Endothelial cell of umbilical vein (primary cell): ENCODE results near the gene NCSTN. TPM values are rescaled to one million over a fixed set of nuclear protein-coding genes. Genes with fewer than 3 reads are reported as not detected.

Experiments
- BruUV-seq: library from RNA; stranded (reverse); fragments of 400-500 nt; replicated peaks from 2 replicates; lab custom pipeline; 2021; lab: Mats Ljungman, UMichigan
- CTCF ChIA-PET: fragments of 300-600, 350-600 bp; sonication (Branson Sonifier 250); formaldehyde crosslinking; loops from one replicate; lab custom pipeline; 2021; ENCODE audit warnings: antibody characterized with exemption, inconsistent platforms; lab: Charles Lee
- POLR2A ChIA-PET: fragments of 300-600, 350-600 bp; sonication (Branson Sonifier 250); formaldehyde crosslinking; loops from one replicate; lab custom pipeline; 2021; ENCODE audit warnings: antibody characterized with exemption, inconsistent platforms; lab: Charles Lee
- DNase-seq: peaks from one replicate; pipeline ENCODE4 v3.0.0-alpha.2; 2011; ENCODE audit warnings: low read depth, low spot score
- FAIRE-seq: peaks from 2 replicates; lab custom pipeline; 2011; peaks lifted over from hg19 to GRCh38; lab: Jason Lieb, UNC
- H2AFZ ChIP-seq: 2 replicates; pipeline ENCODE4 v1.6.0; 2012; ENCODE audit warnings: low read depth, low read length, control low read depth, inconsistent platforms
- H3K27ac ChIP-seq: 2 replicates; pipeline ENCODE4 v1.5.1; 2011; ENCODE audit warnings: low read depth, mild to moderate bottlenecking, control low read depth, low read length, moderate library complexity; ENCODE audit not compliant: insufficient read depth
- H3K27me3 ChIP-seq, 2 experiments: 2 replicates each; pipeline versions ENCODE4 v1.6.0 to v1.6.1; 2011; ENCODE audit warnings: low read length in 2 of 2, mixed read lengths in 1 of 2; ENCODE audit not compliant: control insufficient read depth in 2 of 2, insufficient read depth in 2 of 2
- H3K36me3 ChIP-seq, 2 experiments: 2 replicates in 1 of 2; 3 replicates in 1 of 2; pipeline ENCODE4 v1.5.1; 2011; ENCODE audit warnings: low read length in 2 of 2, mild to moderate bottlenecking in 1 of 2, moderate library complexity in 1 of 2; ENCODE audit not compliant: control insufficient read depth in 2 of 2, insufficient read depth in 2 of 2; ENCODE audit errors: extremely low read depth in 1 of 2
- H3K4me1 ChIP-seq: 3 replicates; pipeline ENCODE4 v1.5.1; 2011; ENCODE audit warnings: mild to moderate bottlenecking, low read length; ENCODE audit not compliant: control insufficient read depth, insufficient read depth; ENCODE audit errors: extremely low read depth
- H3K4me2 ChIP-seq: 2 replicates; pipeline ENCODE4 v1.6.1; 2011; ENCODE audit warnings: low read length, control low read depth, mixed read lengths; ENCODE audit not compliant: insufficient read depth
- H3K4me3 ChIP-seq, 3 experiments: fragments of 200-600 bp in 1 of 3; sonication (generic), shearing (Covaris generic) in 1 of 3; replicated peaks in 1 of 3; 2 replicates each; pipeline ENCODE4 v1.5.1; 2011 to 2016; ENCODE audit warnings: control low read depth in 3 of 3, low read length in 3 of 3, mild to moderate bottlenecking in 2 of 3, inconsistent platforms in 1 of 3, low read depth in 1 of 3, moderate library complexity in 1 of 3; ENCODE audit not compliant: insufficient read depth in 1 of 3
- H3K79me2 ChIP-seq: 2 replicates; pipeline ENCODE4 v1.6.0; 2012; ENCODE audit warnings: low read length, inconsistent platforms; ENCODE audit not compliant: control insufficient read depth, insufficient read depth
- H3K9ac ChIP-seq: replicated peaks from 2 replicates; pipeline ENCODE3; 2011; ENCODE audit warnings: low read length, control low read depth; ENCODE audit not compliant: insufficient read depth; ENCODE audit errors: extremely low read depth
- H3K9me1 ChIP-seq: replicated peaks from 3 replicates; pipeline ENCODE4 v1.6.0; 2011; ENCODE audit warnings: mild to moderate bottlenecking, low read length; ENCODE audit not compliant: control insufficient read depth, insufficient read depth; ENCODE audit errors: extremely low read depth
- H3K9me3 ChIP-seq: replicated peaks from 2 replicates; pipeline ENCODE4 v1.5.1; 2012; ENCODE audit warnings: low read length, inconsistent platforms; ENCODE audit not compliant: control insufficient read depth, insufficient read depth
- H4K20me1 ChIP-seq: replicated peaks from 2 replicates; pipeline ENCODE3; 2011; ENCODE audit warnings: mild to moderate bottlenecking, low read length; ENCODE audit not compliant: control insufficient read depth, insufficient read depth; ENCODE audit errors: extremely low read depth
- EZH2 ChIP-seq: IDR thresholded peaks from 2 replicates; pipeline ENCODE4 v1.6.1; 2012; ENCODE audit warnings: borderline replicate concordance, low read depth, mild to moderate bottlenecking, moderate library complexity, low read length, inconsistent platforms; ENCODE audit not compliant: severe bottlenecking
- FOS ChIP-seq: IDR thresholded peaks from 2 replicates; pipeline ENCODE4 v1.6.1; 2011; ENCODE audit warnings: mild to moderate bottlenecking, low read length, moderate library complexity, borderline replicate concordance; ENCODE audit not compliant: insufficient read depth
- GATA2 ChIP-seq: IDR thresholded peaks from 2 replicates; pipeline ENCODE4 v1.7.0; 2011; ENCODE audit warnings: low read depth, mild to moderate bottlenecking, moderate library complexity, mixed read lengths, low read length; ENCODE audit not compliant: insufficient read length, insufficient read depth
- JUN ChIP-seq: IDR thresholded peaks from 2 replicates; pipeline ENCODE4 v1.6.1; 2011; ENCODE audit warnings: borderline replicate concordance, low read depth; ENCODE audit not compliant: insufficient read length, insufficient read depth
- MYC ChIP-seq: IDR thresholded peaks from one replicate; pipeline ENCODE4 v1.6.1; 2011; ENCODE audit warnings: mild to moderate bottlenecking, low read depth, low read length
- POLR2AphosphoS5 ChIP-seq: IDR thresholded peaks from 2 replicates; pipeline ENCODE4 v1.6.1; 2012; ENCODE audit warnings: low read depth, mild to moderate bottlenecking, control low read depth, low read length, moderate library complexity; ENCODE audit not compliant: insufficient read depth
- dilution Hi-C: fragments of 300-500 bp; cut with MboI; formaldehyde crosslinking; loops from one replicate; pipeline ENCODE4 v1.15.0; 2019; ENCODE audit warnings: low sequenced_read_pairs; ENCODE audit not compliant: extremely low pct_ligation_motif_present
- intact Hi-C: fragments of 100-400 bp; cut with micrococcal nuclease; formaldehyde crosslinking; loops from one replicate; pipeline ENCODE4 v1.10.0; 2022
- polyA plus RNA-seq, 4 experiments: library from polyadenylated mRNA; depleted of rRNA in 3 of 4; stranded (reverse) in 3 of 4; unstranded in 1 of 4; fragments of >200 nt; gene quantifications; 2 replicates each; pipeline versions ENCODE4 v1.2.1 to v1.2.3, GENCODE V29; 2011 to 2012; ENCODE audit warnings: missing spikeins in 1 of 4
- total RNA-seq: library from RNA; stranded (reverse); gene quantifications from 2 replicates; pipeline ENCODE4 v1.2.3, GENCODE V29; 2021
- TF ChIP-seq, protein P1 (sequence below): IDR thresholded peaks from 2 replicates; pipeline ENCODE4 v1.6.1; 2011; ENCODE audit not compliant: insufficient read depth, insufficient read length
- TF ChIP-seq, protein P2 (sequence below), 2 donors: IDR thresholded peaks; 1 replicate in 1 of 2; 2 replicates in 1 of 2; pipeline ENCODE4 v1.5.1; 2011; ENCODE audit warnings: low read length in 2 of 2, mild to moderate bottlenecking in 2 of 2, moderate library complexity in 2 of 2, control low read depth in 1 of 2, inconsistent platforms in 1 of 2, low read depth in 1 of 2; ENCODE audit not compliant: insufficient read depth in 1 of 2; ENCODE audit errors: extremely low read depth in 1 of 2

The NCSTN gene
- total and polyA plus RNA-seq, 2 donors (not counting 3 experiments of a cell fraction or from before 2014, with no cell fraction given), result 92.5 to 199 TPM

DNA sequence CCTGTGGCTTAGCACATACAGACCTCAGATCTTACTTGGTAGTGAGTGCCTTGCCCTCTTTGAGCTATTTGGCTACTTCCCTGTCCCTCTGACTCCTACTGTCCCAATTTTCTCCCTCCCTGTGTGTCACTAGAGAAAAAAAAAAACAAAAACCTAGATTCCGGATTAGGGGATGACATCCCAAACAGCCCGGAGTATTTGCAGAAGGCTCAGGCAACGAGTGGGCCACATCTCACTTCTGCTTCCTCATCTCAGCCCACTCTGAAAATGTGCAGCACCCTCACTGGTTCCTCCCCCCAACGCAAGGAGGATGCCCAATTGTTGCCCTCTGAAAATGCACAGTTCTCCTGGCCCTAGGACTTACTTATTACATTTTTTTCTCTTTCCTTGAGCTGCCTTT lies 28.6 kb downstream of the NCSTN start:
- Histone ChIP-seq H4K20me1 (no peaks in the 10 kb centered on the region), H3K9me3 (no peaks in the 10 kb centered on the region), H3K36me3 (no peaks in the 10 kb centered on the region), H3K9ac (no peak overlapping the region), H3K27ac (no peak overlapping the region), H3K4me2 (no peak overlapping the region), H3K79me2 (no peaks in the 10 kb centered on the region), H3K27me3 (peaks cover 7 to 22% of the 10 kb centered on the region in 2 experiments), H3K4me1 (no peaks in the 10 kb centered on the region), H2AFZ (no peak overlapping the region), H3K9me1 (no peaks in the 10 kb centered on the region), H3K4me3 (no peak overlapping the region)
- ChIA-PET CTCF (interaction anchor here (1.1 to 2.9 kb wide), 4 partner anchors 9 to 178 kb away, joined by 3 to 9 read pairs (median 4); no protein-coding TSS in a partner anchor), POLR2A (no interaction called here)
- DNase-seq (no peak), FAIRE-seq (no peak)
- dilution Hi-C loops (no loop called here), intact Hi-C loops (no loop called here)
- no TSS peak for BruUV-seq
- TF ChIP-seq EZH2 (no peak), GATA2 (no peak), FOS (no peak), JUN (no peak), POLR2AphosphoS5 (no peak), MYC (no peak)
- TF ChIP-seq, protein P1, sequence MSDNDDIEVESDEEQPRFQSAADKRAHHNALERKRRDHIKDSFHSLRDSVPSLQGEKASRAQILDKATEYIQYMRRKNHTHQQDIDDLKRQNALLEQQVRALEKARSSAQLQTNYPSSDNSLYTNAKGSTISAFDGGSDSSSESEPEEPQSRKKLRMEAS, result no peak

DNA sequence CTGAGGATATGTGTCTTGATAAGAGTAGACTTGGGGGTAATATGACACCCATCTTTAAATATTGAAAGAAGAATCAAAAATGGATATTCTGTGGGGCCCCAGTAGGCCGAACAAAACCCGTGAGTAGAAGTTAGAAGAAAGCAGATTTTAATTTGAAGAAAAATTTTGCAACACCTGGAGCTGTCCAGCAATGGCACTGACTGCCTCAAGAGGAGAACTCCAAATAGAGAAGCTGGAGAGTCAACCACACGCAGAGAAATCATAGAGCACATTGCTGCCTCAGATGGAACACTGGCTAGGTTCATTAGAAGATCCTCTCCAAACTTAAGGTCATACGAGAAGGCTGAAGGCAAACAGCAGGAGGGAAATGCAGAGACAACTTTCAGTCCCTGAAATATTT lies 30.5 kb downstream of the NCSTN start:
- Histone ChIP-seq H3K27ac (no peak overlapping the region), H3K9me3 (no peaks in the 10 kb centered on the region), H3K9ac (no peak overlapping the region), H3K4me1 (no peaks in the 10 kb centered on the region), H3K4me3 (no peak overlapping the region), H3K27me3 (peaks cover 15 to 20% of the 10 kb centered on the region in 2 experiments), H3K9me1 (no peaks in the 10 kb centered on the region), H2AFZ (no peak overlapping the region), H3K79me2 (no peaks in the 10 kb centered on the region), H3K36me3 (no peaks in the 10 kb centered on the region), H4K20me1 (no peaks in the 10 kb centered on the region), H3K4me2 (no peak overlapping the region)
- TF ChIP-seq POLR2AphosphoS5 (no peak), FOS (no peak), EZH2 (no peak), GATA2 (no peak), JUN (no peak)
- TF ChIP-seq, protein P2, sequence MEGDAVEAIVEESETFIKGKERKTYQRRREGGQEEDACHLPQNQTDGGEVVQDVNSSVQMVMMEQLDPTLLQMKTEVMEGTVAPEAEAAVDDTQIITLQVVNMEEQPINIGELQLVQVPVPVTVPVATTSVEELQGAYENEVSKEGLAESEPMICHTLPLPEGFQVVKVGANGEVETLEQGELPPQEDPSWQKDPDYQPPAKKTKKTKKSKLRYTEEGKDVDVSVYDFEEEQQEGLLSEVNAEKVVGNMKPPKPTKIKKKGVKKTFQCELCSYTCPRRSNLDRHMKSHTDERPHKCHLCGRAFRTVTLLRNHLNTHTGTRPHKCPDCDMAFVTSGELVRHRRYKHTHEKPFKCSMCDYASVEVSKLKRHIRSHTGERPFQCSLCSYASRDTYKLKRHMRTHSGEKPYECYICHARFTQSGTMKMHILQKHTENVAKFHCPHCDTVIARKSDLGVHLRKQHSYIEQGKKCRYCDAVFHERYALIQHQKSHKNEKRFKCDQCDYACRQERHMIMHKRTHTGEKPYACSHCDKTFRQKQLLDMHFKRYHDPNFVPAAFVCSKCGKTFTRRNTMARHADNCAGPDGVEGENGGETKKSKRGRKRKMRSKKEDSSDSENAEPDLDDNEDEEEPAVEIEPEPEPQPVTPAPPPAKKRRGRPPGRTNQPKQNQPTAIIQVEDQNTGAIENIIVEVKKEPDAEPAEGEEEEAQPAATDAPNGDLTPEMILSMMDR (IDR thresholded peaks at IDR 0.05; ENCODE audit: extremely low read depth in 1 of 2, insufficient read depth in 1 of 2, low read depth in 1 of 2, low read length in 2 of 2), result no peak
- no peak for DNase-seq
- intact Hi-C loops (no loop called here), dilution Hi-C loops (no loop called here)
- ChIA-PET POLR2A (no interaction called here), CTCF (interaction anchor here (1.0 to 6.7 kb wide), 8 partner anchors 10 to 289 kb away, joined by 3 to 100 read pairs (median 4); no protein-coding TSS in a partner anchor)
- FAIRE-seq, result no peak
- BruUV-seq, result no TSS peak
